Measurements from ENCODE around the gene PREX1.

DNA sequence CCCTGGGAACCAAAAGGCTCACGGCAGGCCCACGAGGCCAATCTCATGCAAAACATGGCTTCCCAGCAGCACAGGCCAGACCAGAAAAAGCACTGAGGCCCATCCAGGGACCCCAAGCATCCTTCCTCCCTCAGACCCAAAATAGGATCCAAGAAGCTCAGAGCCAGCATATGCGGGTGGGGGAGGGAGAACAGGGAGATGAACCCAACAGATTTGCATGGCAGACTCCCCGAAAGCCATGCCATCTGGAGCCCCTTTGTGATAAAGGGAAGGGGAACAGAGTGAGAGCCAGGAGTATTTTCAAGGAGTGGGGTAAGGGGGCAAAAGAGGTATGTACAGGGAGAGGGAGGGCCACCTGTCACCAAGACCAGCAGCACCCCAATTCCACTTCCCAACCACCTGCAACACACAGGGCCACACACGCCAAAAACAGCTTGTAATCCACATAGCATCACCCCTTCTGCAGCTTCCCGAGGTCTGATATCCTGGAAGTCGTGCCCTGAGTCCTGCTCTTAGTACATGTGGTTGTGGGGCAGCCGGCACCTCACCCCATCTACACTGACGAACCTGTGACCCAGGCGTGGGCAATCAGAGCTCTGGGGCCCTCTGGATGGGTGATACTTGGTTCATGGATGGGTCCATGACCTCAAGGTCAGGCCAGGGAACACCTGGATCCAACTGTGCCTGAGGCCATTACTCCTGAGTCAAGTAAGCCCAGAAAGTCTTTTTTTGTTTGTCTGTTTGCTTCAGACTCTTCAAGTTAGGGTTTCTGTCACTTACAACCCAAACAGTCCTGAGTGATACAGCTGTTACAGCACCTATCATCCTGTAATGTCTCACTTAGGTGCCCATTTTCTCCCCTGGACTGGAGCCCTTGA is 24.4 kb downstream of the PREX1 start:
- TF ChIP-seq, protein P1, sequence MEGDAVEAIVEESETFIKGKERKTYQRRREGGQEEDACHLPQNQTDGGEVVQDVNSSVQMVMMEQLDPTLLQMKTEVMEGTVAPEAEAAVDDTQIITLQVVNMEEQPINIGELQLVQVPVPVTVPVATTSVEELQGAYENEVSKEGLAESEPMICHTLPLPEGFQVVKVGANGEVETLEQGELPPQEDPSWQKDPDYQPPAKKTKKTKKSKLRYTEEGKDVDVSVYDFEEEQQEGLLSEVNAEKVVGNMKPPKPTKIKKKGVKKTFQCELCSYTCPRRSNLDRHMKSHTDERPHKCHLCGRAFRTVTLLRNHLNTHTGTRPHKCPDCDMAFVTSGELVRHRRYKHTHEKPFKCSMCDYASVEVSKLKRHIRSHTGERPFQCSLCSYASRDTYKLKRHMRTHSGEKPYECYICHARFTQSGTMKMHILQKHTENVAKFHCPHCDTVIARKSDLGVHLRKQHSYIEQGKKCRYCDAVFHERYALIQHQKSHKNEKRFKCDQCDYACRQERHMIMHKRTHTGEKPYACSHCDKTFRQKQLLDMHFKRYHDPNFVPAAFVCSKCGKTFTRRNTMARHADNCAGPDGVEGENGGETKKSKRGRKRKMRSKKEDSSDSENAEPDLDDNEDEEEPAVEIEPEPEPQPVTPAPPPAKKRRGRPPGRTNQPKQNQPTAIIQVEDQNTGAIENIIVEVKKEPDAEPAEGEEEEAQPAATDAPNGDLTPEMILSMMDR (conservative IDR thresholded peaks at IDR 0.05; ENCODE audit: low read depth, low read length), result no peak
- TF ChIP-seq BHLHE40 (IDR thresholded peaks at IDR 0.05; ENCODE audit: low read depth, low read length), result no peak
- TF ChIP-seq POLR2A (IDR thresholded peaks at IDR 0.05; ENCODE audit: low read depth, low read length), result no peak
- TF ChIP-seq CHD1 (IDR thresholded peaks at IDR 0.05; ENCODE audit: low read depth, low read length), result no peak
- no peak for TF ChIP-seq RCOR1 (IDR thresholded peaks at IDR 0.05; ENCODE audit: insufficient replicate concordance, low read length)
- TF ChIP-seq SMC3 (IDR thresholded peaks at IDR 0.05; ENCODE audit: low read depth, low read length), result no peak
- no peak for TF ChIP-seq CEBPB (IDR thresholded peaks at IDR 0.05; ENCODE audit: low read depth, low read length)
